Left ventricle myocardium inferior (tissue), 1 donor: ENCODE measurements around the gene FHAD1. TPM values are rescaled to one million over a fixed set of nuclear protein-coding genes. Genes with fewer than 3 reads are reported as not detected.

Source experiments
- DNase-seq: peaks from one replicate; pipeline ENCODE4 v3.0.0-alpha.2; 2020
- H3K27ac ChIP-seq: fragments of 200-600 bp; replicated peaks from 2 replicates; pipeline ENCODE4 v1.8.0; 2021
- H3K27me3 ChIP-seq: fragments of 200-600 bp; 2 replicates; pipeline ENCODE4 v1.8.0; 2021; ENCODE audit warnings: low read depth
- H3K36me3 ChIP-seq: fragments of 200-600 bp; 2 replicates; pipeline ENCODE4 v1.8.0; 2021
- H3K4me1 ChIP-seq: fragments of 200-600 bp; 2 replicates; pipeline ENCODE4 v1.8.0; 2021
- H3K4me3 ChIP-seq: fragments of 200-600 bp; 2 replicates; pipeline ENCODE4 v1.8.0; 2021; ENCODE audit warnings: mild to moderate bottlenecking, moderate library complexity
- H3K9me3 ChIP-seq: fragments of 200-600 bp; replicated peaks from 2 replicates; pipeline ENCODE4 v1.8.0; 2021
- CTCF ChIP-seq: fragments of 200-600 bp; IDR thresholded peaks from 2 replicates; pipeline ENCODE4 v1.8.0; 2021; ENCODE audit warnings: antibody characterized with exemption, mild to moderate bottlenecking, borderline replicate concordance
- intact Hi-C: fragments of 100-400 bp; cut with micrococcal nuclease; formaldehyde crosslinking; loops from one replicate; pipeline ENCODE4 v1.11.0; 2022
- total RNA-seq: library from RNA; stranded (reverse); fragmentation: NEBNext Ultra II Directional; extraction: Animal tissue kit (Norgen Biotek cat#: 25700); gene quantifications from one replicate; pipeline ENCODE4 v1.2.1, GENCODE V29; 2021
- donor health status: DM: no; HTN: yes; CAD: no; lungs with severe emphysema.

FHAD1 gene
- total RNA-seq, 1 donor from 2014 or later = not detected

GRCh38 chr1:15326691-15327588, 79.9 kb downstream of the FHAD1 start:
- TF ChIP-seq CTCF = no peak
- intact Hi-C loops = loop anchor here (5.0 kb wide), 1 partner anchor 105 kb away; no protein-coding TSS in a partner anchor
- Histone ChIP-seq H3K27ac (no peak overlapping the region), H3K4me3 (no peak overlapping the region), H3K27me3 (peaks cover 8% of the 10 kb centered on the region), H3K9me3 (no peaks in the 10 kb centered on the region), H3K36me3 (no peaks in the 10 kb centered on the region), H3K4me1 (peaks cover 31% of the 10 kb centered on the region)
- no peak for DNase-seq

GRCh38 chr1:15328351-15329103, 81.5 kb downstream of the FHAD1 start:
- Histone ChIP-seq H3K36me3 (no peaks in the 10 kb centered on the region), H3K4me3 (peak overlapping the region; percentile 38)

GRCh38 chr1:15329104-15329820, 82.2 kb downstream of the FHAD1 start:
- H3K4me3 ChIP-seq = peak overlapping the region; percentile 38
- peak overlapping the region; percentile 80 for H3K27ac ChIP-seq

More at GRCh38 chr1:15328351-15329103, 81.5 kb downstream of the FHAD1 start:
- no peak for TF ChIP-seq CTCF
- Histone ChIP-seq H3K27ac (peak overlapping the region; percentile 80), H3K4me1 (peaks cover 25% of the 10 kb centered on the region), H3K27me3 (peaks cover 8% of the 10 kb centered on the region), H3K9me3 (no peaks in the 10 kb centered on the region)
- intact Hi-C loops = loop anchor here (5.0 kb wide), 1 partner anchor 104 kb away; no protein-coding TSS in a partner anchor
- peak; percentile 79 for DNase-seq

GRCh38 chr1:15330028-15330427, 83.0 kb downstream of the FHAD1 start:
- H3K9me3 ChIP-seq = no peaks in the 10 kb centered on the region
- no peaks in the 10 kb centered on the region for H3K36me3 ChIP-seq
- no peak overlapping the region for H3K4me3 ChIP-seq
- H3K27me3 ChIP-seq = peaks cover 9% of the 10 kb centered on the region
- peak overlapping the region; percentile 80 for H3K27ac ChIP-seq
- intact Hi-C loops = no loop called here
- TF ChIP-seq CTCF = no peak
- peaks cover 23% of the 10 kb centered on the region for H3K4me1 ChIP-seq
- no peak for DNase-seq

More at GRCh38 chr1:15329104-15329820, 82.2 kb downstream of the FHAD1 start:
- H3K27me3 ChIP-seq = peaks cover 7% of the 10 kb centered on the region
- no peaks in the 10 kb centered on the region for H3K9me3 ChIP-seq
- H3K36me3 ChIP-seq = no peaks in the 10 kb centered on the region
- intact Hi-C loops = loop anchor here (5.0 kb wide), 1 partner anchor 103 kb away; no protein-coding TSS in a partner anchor
- H3K4me1 ChIP-seq = peaks cover 23% of the 10 kb centered on the region
- peak; percentile 65 for TF ChIP-seq CTCF
- peak; percentile 61 for DNase-seq

GRCh38 chr1:15331180-15331579, 84.2 kb downstream of the FHAD1 start:
- no peaks in the 10 kb centered on the region for H3K36me3 ChIP-seq
- no peaks in the 10 kb centered on the region for H3K9me3 ChIP-seq
- TF ChIP-seq CTCF = no peak
- DNase-seq = no peak
- peaks cover 10% of the 10 kb centered on the region for H3K27me3 ChIP-seq
- H3K4me1 ChIP-seq = peaks cover 27% of the 10 kb centered on the region
- intact Hi-C loops = no loop called here
- no peak overlapping the region for H3K4me3 ChIP-seq
- H3K27ac ChIP-seq = no peak overlapping the region
